Anterior cingulate cortex (tissue), 58 donors: Measurements from ENCODE around the gene ERC2.

Source experiments
- DNase-seq, 58 donors: peaks; one replicate each; lab custom pipeline; 2025; lab: John Stamatoyannopoulos, UW

ERC2 gene

GRCh38 chr3:55964491-55964985, 503.7 kb downstream of the ERC2 start:
- DNase-seq: peak in 1 of 58 donors; percentile 2

GRCh38 chr3:55963601-55964000, 504.7 kb downstream of the ERC2 start:
- DNase-seq: no peak

- no peak for DNase-seq
Observed at GRCh38 chr3:55959471-55960080, 508.7 kb downstream of the ERC2 start.

GRCh38 chr3:55958605-55959004, 509.7 kb downstream of the ERC2 start:
- DNase-seq: no peak

- DNase-seq: no peak
Observed at GRCh38 chr3:55955891-55956477, 512.3 kb downstream of the ERC2 start.

GRCh38 chr3:55951388-55951787, 516.9 kb downstream of the ERC2 start:
- DNase-seq: no peak

GRCh38 chr3:55947406-55947805, 520.9 kb downstream of the ERC2 start:
- no peak for DNase-seq

GRCh38 chr3:55946574-55947160, 521.6 kb downstream of the ERC2 start:
- no peak for DNase-seq

- DNase-seq: no peak
Observed at GRCh38 chr3:55942868-55943267, 525.4 kb downstream of the ERC2 start.

GRCh38 chr3:55939287-55939686, 529.0 kb downstream of the ERC2 start:
- DNase-seq: no peak

GRCh38 chr3:55937301-55937700, 531.0 kb downstream of the ERC2 start:
- no peak for DNase-seq

- no peak for DNase-seq
Observed at GRCh38 chr3:55936549-55937052, 531.7 kb downstream of the ERC2 start.

- no peak for DNase-seq
Observed at GRCh38 chr3:55935241-55935640, 533.0 kb downstream of the ERC2 start.

GRCh38 chr3:55934771-55935170, 533.5 kb downstream of the ERC2 start:
- DNase-seq: no peak

GRCh38 chr3:55929154-55929869, 539.0 kb downstream of the ERC2 start:
- no peak for DNase-seq

- no peak for DNase-seq
Observed at GRCh38 chr3:55923626-55924025, 544.6 kb downstream of the ERC2 start.

GRCh38 chr3:55923207-55923606, 545.1 kb downstream of the ERC2 start:
- no peak for DNase-seq

GRCh38 chr3:55912880-55913279, 555.4 kb downstream of the ERC2 start:
- no peak for DNase-seq

- DNase-seq: no peak
Observed at GRCh38 chr3:55911266-55911665, 557.0 kb downstream of the ERC2 start.

- DNase-seq: no peak
Observed at GRCh38 chr3:55910543-55910942, 557.7 kb downstream of the ERC2 start.

- DNase-seq: no peak
Observed at GRCh38 chr3:55909373-55909772, 558.9 kb downstream of the ERC2 start.
